ENCODE measurements around the gene TACR3. TPM values are rescaled to one million over a fixed set of nuclear protein-coding genes. Genes with fewer than 3 reads are reported as not detected.
"Not testable (repeated sequence)": the region's sequence is repeated elsewhere in the genome, so short reads cannot be mapped to it uniquely, and the experiment has no call there.

Gene TACR3
- total RNA-seq, 1 donor from 2014 or later, result not detected

DNA sequence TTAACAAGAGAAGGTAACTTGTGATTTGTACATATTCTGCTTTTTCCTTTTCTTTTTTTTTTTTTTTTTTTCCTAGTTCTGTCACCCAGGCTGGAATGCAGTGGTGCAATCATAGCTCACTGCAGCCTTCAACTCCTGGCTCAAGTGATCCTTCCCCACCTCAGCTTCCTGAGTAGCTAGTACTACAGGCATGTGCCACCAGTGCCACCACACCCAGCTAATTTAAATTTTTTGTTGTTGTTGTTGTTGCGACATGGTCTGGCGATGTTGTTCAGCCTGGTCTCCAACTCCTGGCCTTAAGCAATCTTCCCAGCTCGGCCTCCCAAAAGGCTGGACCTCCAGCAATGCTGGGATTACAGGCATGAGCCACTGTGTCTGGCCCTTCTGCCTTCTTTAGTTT lies 1.5 kb upstream of the TACR3 start:
- no peak overlapping the region for H3K4me3 ChIP-seq (ENCODE audit: low read depth, low read length)
- H3K27me3 ChIP-seq (ENCODE audit: control insufficient read depth, insufficient read depth, low read length), result peaks cover 17% of the 10 kb centered on the region
- TF ChIP-seq, protein P1, sequence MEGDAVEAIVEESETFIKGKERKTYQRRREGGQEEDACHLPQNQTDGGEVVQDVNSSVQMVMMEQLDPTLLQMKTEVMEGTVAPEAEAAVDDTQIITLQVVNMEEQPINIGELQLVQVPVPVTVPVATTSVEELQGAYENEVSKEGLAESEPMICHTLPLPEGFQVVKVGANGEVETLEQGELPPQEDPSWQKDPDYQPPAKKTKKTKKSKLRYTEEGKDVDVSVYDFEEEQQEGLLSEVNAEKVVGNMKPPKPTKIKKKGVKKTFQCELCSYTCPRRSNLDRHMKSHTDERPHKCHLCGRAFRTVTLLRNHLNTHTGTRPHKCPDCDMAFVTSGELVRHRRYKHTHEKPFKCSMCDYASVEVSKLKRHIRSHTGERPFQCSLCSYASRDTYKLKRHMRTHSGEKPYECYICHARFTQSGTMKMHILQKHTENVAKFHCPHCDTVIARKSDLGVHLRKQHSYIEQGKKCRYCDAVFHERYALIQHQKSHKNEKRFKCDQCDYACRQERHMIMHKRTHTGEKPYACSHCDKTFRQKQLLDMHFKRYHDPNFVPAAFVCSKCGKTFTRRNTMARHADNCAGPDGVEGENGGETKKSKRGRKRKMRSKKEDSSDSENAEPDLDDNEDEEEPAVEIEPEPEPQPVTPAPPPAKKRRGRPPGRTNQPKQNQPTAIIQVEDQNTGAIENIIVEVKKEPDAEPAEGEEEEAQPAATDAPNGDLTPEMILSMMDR (IDR thresholded peaks at IDR 0.05; ENCODE audit: insufficient read depth, low read length, poor library complexity, severe bottlenecking), result no peak
- no peak for DNase-seq (ENCODE audit: low read depth)
- H3K36me3 ChIP-seq (ENCODE audit: control insufficient read depth, insufficient read depth, low read length), result no peaks in the 10 kb centered on the region

DNA sequence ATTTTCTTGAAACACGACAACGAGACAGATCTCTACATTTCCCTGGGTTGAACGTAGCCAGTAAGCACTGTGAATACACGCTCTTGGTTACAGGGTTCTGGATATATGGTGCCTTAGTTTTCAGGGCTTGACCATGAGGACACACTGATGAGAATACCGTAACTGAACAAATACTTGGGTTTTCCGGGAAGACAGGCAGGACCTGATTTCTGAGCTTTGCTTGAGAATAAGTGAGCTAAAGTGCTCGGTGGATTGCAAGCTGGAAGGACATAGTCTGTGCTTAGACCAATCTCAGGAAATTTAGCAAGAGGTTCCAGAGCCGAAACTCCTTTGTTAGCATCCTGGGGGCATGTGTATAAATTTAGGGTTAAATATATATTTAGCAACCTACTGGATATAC lies 876 bp upstream of the TACR3 start:
- H3K4me3 ChIP-seq (ENCODE audit: low read depth, low read length), result no peak overlapping the region
- TF ChIP-seq, protein P1 (IDR thresholded peaks at IDR 0.05; ENCODE audit: insufficient read depth, low read length, poor library complexity, severe bottlenecking), result no peak
- H3K27me3 ChIP-seq (ENCODE audit: control insufficient read depth, insufficient read depth, low read length), result peaks cover 17% of the 10 kb centered on the region
- no peak for DNase-seq (ENCODE audit: low read depth)
- H3K36me3 ChIP-seq (ENCODE audit: control insufficient read depth, insufficient read depth, low read length), result no peaks in the 10 kb centered on the region

DNA sequence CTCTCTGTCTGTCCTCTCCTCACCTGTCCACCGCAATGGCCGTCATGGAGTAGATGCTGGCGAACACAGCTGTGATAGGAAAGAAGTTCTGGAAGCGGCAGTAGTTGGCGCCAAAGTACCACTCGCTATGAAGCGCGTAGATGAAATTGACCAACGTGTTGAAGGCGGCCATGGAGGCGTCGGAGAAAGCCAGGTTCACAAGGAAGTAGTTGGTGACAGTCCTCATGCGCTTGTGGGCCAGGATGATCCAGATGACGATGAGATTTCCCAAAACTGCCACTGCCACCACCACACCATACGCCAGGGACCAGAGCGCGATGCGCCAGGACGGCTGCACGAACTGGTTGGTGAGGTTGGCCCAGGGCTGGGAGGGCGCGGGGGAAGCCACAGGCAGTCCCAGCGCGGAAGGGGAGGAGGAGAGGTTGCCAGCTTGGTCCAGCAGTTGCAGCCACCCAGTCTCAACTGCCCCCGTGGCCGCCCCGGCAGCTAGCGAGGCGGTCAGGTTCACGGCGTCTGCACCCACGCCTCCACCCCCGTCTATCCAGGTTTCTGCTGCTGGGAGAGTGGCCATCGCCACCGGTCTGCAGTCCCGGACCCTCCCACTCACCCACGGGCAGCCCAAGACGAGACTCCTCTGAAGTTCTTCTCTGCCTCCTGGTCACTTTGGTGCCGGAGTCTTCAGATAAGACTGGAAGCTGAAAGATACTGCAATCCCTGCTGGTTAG lies 518 bp downstream of the TACR3 start:
- no peaks in the 10 kb centered on the region for H3K36me3 ChIP-seq (ENCODE audit: control insufficient read depth, insufficient read depth, low read length)

DNA sequence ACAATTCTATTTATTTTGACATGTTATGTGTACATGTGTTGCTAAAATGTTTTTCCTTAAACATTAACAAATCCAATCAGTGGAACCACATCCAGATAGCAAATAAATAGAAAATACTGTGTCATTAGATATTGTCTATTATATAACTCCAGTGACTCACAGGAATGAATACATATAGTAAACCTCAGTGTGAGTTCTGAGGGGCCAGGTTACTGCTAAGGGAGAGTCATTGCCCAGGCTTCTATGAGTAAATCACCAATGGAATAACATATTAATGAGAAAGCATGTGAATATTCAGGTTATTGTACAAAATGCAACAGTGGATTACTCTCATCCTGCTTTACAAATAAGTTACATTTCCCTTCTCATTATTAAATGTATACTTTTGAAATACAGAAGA lies 27.2 kb downstream of the TACR3 start:
- Histone ChIP-seq H3K27me3 (ENCODE audit: control insufficient read depth, insufficient read depth, low read length) (no peaks in the 10 kb centered on the region), H3K36me3 (ENCODE audit: control insufficient read depth, insufficient read depth, low read length) (no peaks in the 10 kb centered on the region), H3K4me3 (ENCODE audit: low read depth, low read length) (no peak overlapping the region)
- TF ChIP-seq, protein P1 (IDR thresholded peaks at IDR 0.05; ENCODE audit: insufficient read depth, low read length, poor library complexity, severe bottlenecking), result no peak
- DNase-seq (ENCODE audit: low read depth), result no peak

More for the DNA sequence above, 518 bp downstream of the TACR3 start:
- TF ChIP-seq, protein P1 (IDR thresholded peaks at IDR 0.05; ENCODE audit: insufficient read depth, low read length, poor library complexity, severe bottlenecking), result peak; percentile 29
- H3K4me3 ChIP-seq (ENCODE audit: low read depth, low read length), result peak overlapping the region; percentile 33
- peaks cover 17% of the 10 kb centered on the region for H3K27me3 ChIP-seq (ENCODE audit: control insufficient read depth, insufficient read depth, low read length)
- DNase-seq (ENCODE audit: low read depth), result peak; percentile 9

DNA sequence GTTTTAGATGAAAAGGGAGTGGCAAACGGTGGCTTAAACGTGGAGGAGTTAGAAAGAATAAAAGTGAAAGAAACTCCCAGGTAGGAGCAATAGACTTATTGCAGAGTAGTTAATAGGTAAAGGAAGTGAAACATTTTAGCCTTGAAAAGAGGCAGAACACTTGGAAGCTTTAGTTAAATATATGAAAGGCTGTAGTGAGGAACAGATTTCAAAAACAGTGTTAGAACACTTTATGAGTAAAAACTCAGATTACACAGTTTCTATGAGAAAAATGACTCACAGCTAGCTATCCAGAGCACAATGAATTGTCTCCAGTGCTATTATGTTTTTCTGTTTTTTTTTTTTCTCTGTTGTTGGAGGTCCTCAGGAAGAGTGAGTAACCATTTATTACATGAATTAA lies 45.8 kb downstream of the TACR3 start:
- Histone ChIP-seq H3K4me3 (ENCODE audit: low read depth, low read length) (no peak overlapping the region), H3K36me3 (ENCODE audit: control insufficient read depth, insufficient read depth, low read length) (no peaks in the 10 kb centered on the region), H3K27me3 (ENCODE audit: control insufficient read depth, insufficient read depth, low read length) (no peaks in the 10 kb centered on the region)
- DNase-seq (ENCODE audit: low read depth), result no peak
- TF ChIP-seq, protein P1 (IDR thresholded peaks at IDR 0.05; ENCODE audit: insufficient read depth, low read length, poor library complexity, severe bottlenecking), result no peak

DNA sequence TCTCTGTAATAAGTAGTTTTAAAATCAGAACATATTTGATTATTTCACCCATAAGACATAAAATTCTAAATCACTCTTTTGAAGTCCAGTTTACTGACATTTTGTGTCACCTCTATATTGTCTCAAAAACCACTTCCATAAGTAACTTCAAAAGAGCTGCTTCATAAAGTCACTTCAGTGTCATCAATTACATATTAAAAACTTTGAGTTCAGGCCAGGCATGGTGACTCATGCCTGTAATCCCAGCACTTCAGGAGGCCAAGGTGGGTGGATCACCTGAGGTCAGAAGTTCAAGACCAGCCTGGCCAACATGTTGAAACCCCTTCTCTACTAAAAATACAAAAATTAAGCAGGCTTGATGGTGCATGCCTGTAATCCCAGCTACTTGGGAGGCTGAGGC lies 53.0 kb downstream of the TACR3 start:
- not testable (repeated sequence) for H3K27me3 ChIP-seq (ENCODE audit: control insufficient read depth, insufficient read depth, low read length); H3K4me3 ChIP-seq (ENCODE audit: low read depth, low read length); H3K36me3 ChIP-seq (ENCODE audit: control insufficient read depth, insufficient read depth, low read length); DNase-seq (ENCODE audit: low read depth)

Measured in kidney epithelial cell (primary cell).